Ovary (tissue), 9 donors: Measurements from ENCODE around the gene CD151. TPM values are rescaled to one million over a fixed set of nuclear protein-coding genes. Genes with fewer than 3 reads are reported as not detected.

ENCODE experiments used
- DNase-seq, 5 donors: peaks; one replicate each; pipeline ENCODE4 v3.0.0-alpha.2; 2019 to 2020
- H3K27ac ChIP-seq, 2 donors: fragments of 200-600 bp; one replicate each; pipeline versions ENCODE4 v1.5.1 to v1.8.0; 2019 to 2022
- H3K27me3 ChIP-seq: fragments of 200-600 bp; one replicate; pipeline ENCODE4 v1.8.0; 2022
- H3K36me3 ChIP-seq: fragments of 200-600 bp; sonication (generic); one replicate; pipeline ENCODE4 v1.5.1; 2019
- H3K4me1 ChIP-seq: one replicate; pipeline ENCODE4 v1.8.1; 2013; ENCODE audit warnings: mild to moderate bottlenecking, moderate library complexity; ENCODE audit not compliant: insufficient read depth
- H3K4me3 ChIP-seq: fragments of 200-600 bp; sonication (generic); one replicate; pipeline ENCODE4 v1.5.1; 2017
- H3K9me3 ChIP-seq, 2 donors: fragments of 200-600 bp in 1 of 2; sonication (generic) in 1 of 2; one replicate each; pipeline versions ENCODE4 v1.5.1 to v1.8.1; 2013 to 2019; ENCODE audit warnings: mild to moderate bottlenecking in 1 of 2, moderate library complexity in 1 of 2
- CTCF ChIP-seq, 3 donors: fragments of 450-650 bp in 2 of 3; fragments of 200-600 bp in 1 of 3; IDR thresholded peaks; one replicate each; pipeline versions ENCODE4 v1.5.1 to v1.8.0; 2016 to 2022; ENCODE audit warnings: antibody characterized with exemption in 3 of 3, mild to moderate bottlenecking in 1 of 3
- EP300 ChIP-seq: sonication (generic); formaldehyde crosslinking; IDR thresholded peaks from one replicate; pipeline ENCODE4 v1.6.1; 2017; ENCODE audit warnings: antibody characterized with exemption
- POLR2A ChIP-seq: fragments of 450-650 bp; IDR thresholded peaks from one replicate; pipeline ENCODE4 v1.6.1; 2017; ENCODE audit warnings: antibody characterized with exemption, mild to moderate bottlenecking, moderate library complexity
- WGBS, 3 donors: extraction: QIAGEN DNeasy Blood & Tissue Kit in 1 of 3; methylation state at CpG; one replicate each; pipeline versions ENCODE4 v1.1.5 to v1.1.7; 2013 to 2017; 5-methylcytosine and 5-hydroxymethylcytosine counted together
- intact Hi-C, 4 donors: fragments of 100-400 bp; cut with DNase I; formaldehyde crosslinking; loops; one replicate each; pipeline versions ENCODE4 v1.11.0 to v1.15.1; 2022 to 2023
- polyA plus RNA-seq, 2 donors: library from polyadenylated mRNA; stranded (reverse); fragments of 200-250 nt in 1 of 2; fragments of 350-450 nt in 1 of 2; fragmentation: Illumina TruSeq in 1 of 2; extraction: RNeasy Lipid Tissue Mini Kit (QIAGEN cat#74804) in 1 of 2; gene quantifications; one replicate each; pipeline ENCODE4 v1.2.3, GENCODE V29; 2013 to 2014
- total RNA-seq, 7 donors: library from RNA; depleted of rRNA in 2 of 7; stranded (reverse); fragments of >200 nt in 2 of 7; fragmentation: NEBNext Ultra II Directional in 3 of 7; extraction: Animal tissue kit (Norgen Biotek cat#: 25700) in 3 of 7; gene quantifications; one replicate each; pipeline versions ENCODE4 v1.1.0 to v1.2.4, GENCODE V29; 2016 to 2023
- donor health status: DM: no; HTN: no; CAD: no; lungs with moderate emphysema.
- donor health status: DM: no; HTN: no; CAD: no.
- donor health status: Bipolar disorder and iron deficiency.
- donor health status: DM: yes; HTN: yes; CAD: no.
- donor health status: DM: no; HTN: no; CAD: no.
- donor health status: DM: yes; HTN: yes; CAD: no.

CD151 gene
- total and polyA plus RNA-seq, 9 donors: 32.9 to 243 (median 168) TPM

- Histone ChIP-seq H3K27me3 (no peaks in the 10 kb centered on the region), H3K4me1 (peaks cover 23% of the 10 kb centered on the region), H3K27ac (no peak overlapping the region), H3K4me3 (peak overlapping the region; percentile 17), H3K9me3 (no peaks in the 10 kb centered on the region), H3K36me3 (no peaks in the 10 kb centered on the region)
- TF ChIP-seq POLR2A (no peak), EP300 (no peak), CTCF (IDR thresholded peaks at IDR 0.05) (no peak)
- DNase-seq: no peak
- intact Hi-C loops: no loop called here
- 2 to 4% (median 4%) methylated on average over 35 to 39 of the region's 39 CpGs for WGBS, 3 donors
Measured at GRCh38 chr11:829847-830294, 2.9 kb upstream of the CD151 start.

- no peaks in the 10 kb centered on the region for H3K9me3 ChIP-seq
- TF ChIP-seq CTCF (IDR thresholded peaks at IDR 0.05): no peak
- no peak for TF ChIP-seq EP300
- no peak for TF ChIP-seq POLR2A
- no peaks in the 10 kb centered on the region for H3K36me3 ChIP-seq
- intact Hi-C loops: no loop called here
- 2 to 9% (median 4%) methylated on average over 50 to 78 of the region's 78 CpGs for WGBS, 3 donors
- no peak overlapping the region for H3K27ac ChIP-seq
- H3K4me1 ChIP-seq: peaks cover 23% of the 10 kb centered on the region
- peak; percentile 73 to 86 (median 77) for DNase-seq
- no peaks in the 10 kb centered on the region for H3K27me3 ChIP-seq
- no peak overlapping the region for H3K4me3 ChIP-seq
Measured at GRCh38 chr11:830295-831117, 2.2 kb upstream of the CD151 start.

GRCh38 chr11:831118-831864, 1.5 kb upstream of the CD151 start:
- WGBS, 3 donors: 59 to 69% (median 63%) methylated on average over 28 to 31 of the region's 31 CpGs
- Histone ChIP-seq H3K36me3 (no peaks in the 10 kb centered on the region), H3K4me3 (no peak overlapping the region), H3K9me3 (no peaks in the 10 kb centered on the region), H3K4me1 (peaks cover 23% of the 10 kb centered on the region), H3K27ac (no peak overlapping the region), H3K27me3 (no peaks in the 10 kb centered on the region)
- peak in 1 of 5 donors; percentile 58 for DNase-seq
- TF ChIP-seq POLR2A (no peak), EP300 (no peak), CTCF (IDR thresholded peaks at IDR 0.05) (no peak)
- intact Hi-C loops: no loop called here

GRCh38 chr11:831961-832528, 707 bp upstream of the CD151 start:
- intact Hi-C loops: no loop called here
- no peak for DNase-seq
- no peaks in the 10 kb centered on the region for H3K27me3 ChIP-seq

More at GRCh38 chr11:831961-832528, 707 bp upstream of the CD151 start:
- no peak for TF ChIP-seq EP300
- TF ChIP-seq POLR2A: no peak
- no peak for TF ChIP-seq CTCF (IDR thresholded peaks at IDR 0.05)
- 59 to 63% (median 59%) methylated on average over 23 of the region's 23 CpGs for WGBS, 3 donors
- no peaks in the 10 kb centered on the region for H3K36me3 ChIP-seq
- peaks cover 21% of the 10 kb centered on the region for H3K4me1 ChIP-seq
- H3K4me3 ChIP-seq: peak overlapping the region; percentile 51
- H3K27ac ChIP-seq: no peak overlapping the region
- no peaks in the 10 kb centered on the region for H3K9me3 ChIP-seq
